K562 (cell line): ENCODE data around the gene RASD1. TPM values are rescaled to one million over a fixed set of nuclear protein-coding genes. Genes with fewer than 3 reads are reported as not detected.

Experiments
- ATAC-seq: fragments of 200-7000 bp; cut with Tn5 transposase; 3 replicates; pipeline ENCODE4 v1.9.1; 2020; ENCODE audit warnings: moderate library complexity
- BruUV-seq: library from RNA; stranded (reverse); fragments of 400-500 nt; replicated peaks from 2 replicates; lab custom pipeline; 2021; lab: Mats Ljungman, UMichigan
- CTCF ChIA-PET: fragments of 300-600 bp; formaldehyde crosslinking; extraction: SDS; loops from one replicate; lab custom pipeline; 2021; ENCODE audit warnings: low intra/inter-chr PET ratio; lab: Yijun Ruan, JAX
- POLR2A ChIA-PET: fragments of 300-600, 350-650 bp; sonication (Branson Sonifier 250); formaldehyde crosslinking; extraction: SDS; loops from one replicate; lab custom pipeline; 2021; ENCODE audit warnings: antibody characterized with exemption, inconsistent platforms; lab: Yijun Ruan, JAX
- DNase-seq, 4 experiments: peaks; one replicate each; pipeline versions ENCODE4 v3.0.0 to v3.0.0-alpha.2; 2011 to 2018; ENCODE audit warnings: low spot score in 3 of 4, mixed read lengths in 3 of 4; ENCODE audit errors: extremely low read depth in 1 of 4
- FAIRE-seq: peaks from 2 replicates; lab custom pipeline; 2011; peaks lifted over from hg19 to GRCh38; lab: Jason Lieb, UNC
- H2AFZ ChIP-seq: 2 replicates; pipeline ENCODE4 v1.6.0; 2011; ENCODE audit warnings: low read depth, low read length, control low read depth, inconsistent platforms
- H3K27ac ChIP-seq: fragments of 200-600 bp; 3 replicates; pipeline ENCODE4 v1.8.0; 2011; ENCODE audit warnings: low read depth, mild to moderate bottlenecking, control low read depth, inconsistent platforms, low read length, moderate library complexity, mixed read lengths; ENCODE audit errors: extremely low read depth
- H3K27me3 ChIP-seq, 2 experiments: fragments of 300-600 bp in 1 of 2; 2 replicates in 1 of 2; 3 replicates in 1 of 2; pipeline versions ENCODE4 v1.6.0 to v1.8.0; 2011; ENCODE audit warnings: inconsistent platforms in 2 of 2, low read length in 2 of 2, mild to moderate bottlenecking in 1 of 2, mixed read lengths in 1 of 2, moderate library complexity in 1 of 2; ENCODE audit not compliant: control insufficient read depth in 2 of 2, insufficient read depth in 2 of 2
- H3K36me3 ChIP-seq: fragments of 300-600 bp; 3 replicates; pipeline ENCODE4 v1.8.0; 2011; ENCODE audit warnings: mild to moderate bottlenecking, low read length, inconsistent platforms; ENCODE audit not compliant: control insufficient read depth, insufficient read depth
- H3K4me1 ChIP-seq, 2 experiments: fragments of 200-600 bp in 1 of 2; replicated peaks in 1 of 2; 2 replicates in 1 of 2; 3 replicates in 1 of 2; pipeline versions ENCODE4 v1.5.1 to v1.8.0; 2011; ENCODE audit warnings: inconsistent platforms in 2 of 2, low read length in 2 of 2, mild to moderate bottlenecking in 1 of 2, mixed read lengths in 1 of 2, moderate library complexity in 1 of 2; ENCODE audit not compliant: control insufficient read depth in 2 of 2, insufficient read depth in 2 of 2
- H3K4me2 ChIP-seq: 2 replicates; pipeline ENCODE4 v1.6.1; 2011; ENCODE audit warnings: low read length, control low read depth, inconsistent platforms, mixed read lengths; ENCODE audit not compliant: insufficient read depth
- H3K4me3 ChIP-seq: fragments of 200-600 bp; sonication (generic), shearing (Covaris generic); 2 replicates; pipeline ENCODE4 v1.5.1; 2016; ENCODE audit warnings: control low read depth, inconsistent platforms
- H3K79me2 ChIP-seq: fragments of 200-600 bp; 3 replicates; pipeline ENCODE4 v1.8.0; 2011; ENCODE audit warnings: low read length, inconsistent platforms; ENCODE audit not compliant: control insufficient read depth, insufficient read depth
- H3K9ac ChIP-seq, 2 experiments: 2 replicates each; pipeline versions ENCODE4 v1.6.0 to v1.6.1; 2011; ENCODE audit warnings: low read depth in 2 of 2, low read length in 2 of 2, control low read depth in 1 of 2, inconsistent platforms in 1 of 2, mild to moderate bottlenecking in 1 of 2, mixed read lengths in 1 of 2; ENCODE audit not compliant: insufficient read depth in 1 of 2
- H3K9me1 ChIP-seq: one replicate; pipeline ENCODE4 v1.6.0; 2011; ENCODE audit warnings: inconsistent platforms, mild to moderate bottlenecking, low read length, moderate library complexity; ENCODE audit not compliant: control insufficient read depth, insufficient read depth
- H3K9me3 ChIP-seq: replicated peaks from 2 replicates; pipeline ENCODE4 v1.5.1; 2011; ENCODE audit warnings: low read depth, low read length, inconsistent platforms; ENCODE audit not compliant: control insufficient read depth, insufficient read depth
- H4K20me1 ChIP-seq: replicated peaks from 2 replicates; pipeline ENCODE4 v1.6.1; 2011; ENCODE audit warnings: low read length, inconsistent platforms, mixed read lengths; ENCODE audit not compliant: control insufficient read depth, insufficient read depth
- ADNP ChIP-seq: fragments of 200-800 bp; sonication (Bioruptor generic); IDR thresholded peaks from 2 replicates; pipeline ENCODE4 v1.6.1; 2016; ENCODE audit warnings: missing genetic modification characterization, missing compliant biosample characterization
- ARNT ChIP-seq, 2 experiments: fragments of 450-650 bp; IDR thresholded peaks; 2 replicates each; pipeline ENCODE4 v1.6.1; 2016; ENCODE audit warnings: mild to moderate bottlenecking in 1 of 2
- ETS2 ChIP-seq: IDR thresholded peaks from 2 replicates; pipeline ENCODE4 v1.6.1; 2016; ENCODE audit warnings: borderline replicate concordance, missing genetic modification characterization, mild to moderate bottlenecking, moderate library complexity, missing compliant biosample characterization; ENCODE audit not compliant: poor library complexity, severe bottlenecking
- PHF21A ChIP-seq: fragments of 450-650 bp; IDR thresholded peaks from 2 replicates; pipeline ENCODE4 v1.6.1; 2017; ENCODE audit warnings: low read depth, borderline replicate concordance
- SETDB1 ChIP-seq: IDR thresholded peaks from one replicate; pipeline ENCODE4 v1.6.1; 2012; ENCODE audit warnings: low read length, control low read depth, inconsistent platforms
- STAT5A ChIP-seq: IDR thresholded peaks from 2 replicates; pipeline ENCODE4 v1.6.1; 2012; ENCODE audit warnings: low read length, inconsistent platforms, borderline replicate concordance
- THAP7 ChIP-seq: fragments of 250-450 bp; sonication (Bioruptor Pico); IDR thresholded peaks from 2 replicates; pipeline ENCODE4 v1.5.0; 2021
- ZNF668 ChIP-seq: fragments of 250-450 bp; sonication (Bioruptor Pico); IDR thresholded peaks from 2 replicates; pipeline ENCODE4 v1.8.0; 2022; ENCODE audit warnings: mild to moderate bottlenecking, inconsistent platforms
- ZNF699 ChIP-seq: fragments of 250-450 bp; sonication (Bioruptor Pico); IDR thresholded peaks from 2 replicates; pipeline ENCODE4 v1.8.0; 2021; ENCODE audit warnings: mild to moderate bottlenecking, moderate library complexity; ENCODE audit not compliant: insufficient replicate concordance
- ZNF707 ChIP-seq: fragments of 250-450 bp; sonication (Bioruptor Pico); conservative IDR thresholded peaks from 2 replicates; pipeline ENCODE4 v1.8.0; 2022; ENCODE audit warnings: inconsistent platforms, mild to moderate bottlenecking, moderate library complexity
- WGBS: fragments of 100-300 bp; shearing (Covaris generic); methylation state at CpG from one replicate; pipeline ENCODE4 v1.1.6; 2016; ENCODE audit warnings: low coverage, mixed read lengths; ENCODE audit not compliant: insufficient coverage; ENCODE audit errors: missing lambda C conversion rate; 5-methylcytosine and 5-hydroxymethylcytosine counted together
- in situ Hi-C: fragments of 300-500 bp; cut with MboI; formaldehyde crosslinking; loops from 4 replicates; pipeline ENCODE4 v1.15.0; 2018; ENCODE audit warnings: inconsistent platforms, mixed read lengths
- intact Hi-C: fragments of 100-400 bp; cut with micrococcal nuclease; formaldehyde crosslinking; loops from 2 replicates; pipeline ENCODE4 v1.14.2; 2022
- polyA plus RNA-seq, 8 experiments: library from polyadenylated mRNA; depleted of rRNA in 4 of 8; stranded (reverse) in 5 of 8; unstranded in 3 of 8; fragments of >200 nt; fragmentation: Nextera tagmentation in 2 of 8; fragmentation: Illumina TruSeq in 1 of 8; extraction: Ambion mirVana in 2 of 8; extraction: Trizol in 1 of 8; gene quantifications; 2 replicates each; pipeline versions ENCODE4 v1.2.1 to v1.2.3, GENCODE V29; 2011 to 2014; ENCODE audit warnings: inconsistent platforms in 1 of 8, missing spikeins in 1 of 8
- total RNA-seq, 7 experiments: library from RNA; depleted of rRNA in 6 of 7; stranded (reverse); fragments of >200 nt in 6 of 7; fragmentation: Illumina TruSeq in 2 of 7; extraction: Trizol in 2 of 7; gene quantifications; 2 replicates each; pipeline versions ENCODE4 v1.2.1 to v1.2.3, GENCODE V29; 2011 to 2021; ENCODE audit warnings: low replicate concordance in 1 of 7
- TF ChIP-seq, protein P1 (sequence below), 2 experiments: IDR thresholded peaks; 2 replicates each; pipeline ENCODE4 v1.6.1; 2011; ENCODE audit warnings: borderline replicate concordance in 1 of 2, control low read depth in 1 of 2, low read depth in 1 of 2, low read length in 1 of 2, mild to moderate bottlenecking in 1 of 2, mixed read lengths in 1 of 2, moderate library complexity in 1 of 2; ENCODE audit not compliant: insufficient read depth in 1 of 2, insufficient read length in 1 of 2, poor library complexity in 1 of 2, severe bottlenecking in 1 of 2; ENCODE audit errors: extremely low read depth in 1 of 2
- TF ChIP-seq, protein P2 (sequence below): fragments of 450-650 bp; formaldehyde crosslinking; IDR thresholded peaks from 2 replicates; pipeline ENCODE4 v1.4.0; 2022; ENCODE audit warnings: mild to moderate bottlenecking, moderate library complexity

Gene RASD1
- total and polyA plus RNA-seq, 9 of the 15 experiments (the other 6 are each of a cell fraction or from before 2014, with no cell fraction given), result 0.11 TPM; not detected in 8

DNA sequence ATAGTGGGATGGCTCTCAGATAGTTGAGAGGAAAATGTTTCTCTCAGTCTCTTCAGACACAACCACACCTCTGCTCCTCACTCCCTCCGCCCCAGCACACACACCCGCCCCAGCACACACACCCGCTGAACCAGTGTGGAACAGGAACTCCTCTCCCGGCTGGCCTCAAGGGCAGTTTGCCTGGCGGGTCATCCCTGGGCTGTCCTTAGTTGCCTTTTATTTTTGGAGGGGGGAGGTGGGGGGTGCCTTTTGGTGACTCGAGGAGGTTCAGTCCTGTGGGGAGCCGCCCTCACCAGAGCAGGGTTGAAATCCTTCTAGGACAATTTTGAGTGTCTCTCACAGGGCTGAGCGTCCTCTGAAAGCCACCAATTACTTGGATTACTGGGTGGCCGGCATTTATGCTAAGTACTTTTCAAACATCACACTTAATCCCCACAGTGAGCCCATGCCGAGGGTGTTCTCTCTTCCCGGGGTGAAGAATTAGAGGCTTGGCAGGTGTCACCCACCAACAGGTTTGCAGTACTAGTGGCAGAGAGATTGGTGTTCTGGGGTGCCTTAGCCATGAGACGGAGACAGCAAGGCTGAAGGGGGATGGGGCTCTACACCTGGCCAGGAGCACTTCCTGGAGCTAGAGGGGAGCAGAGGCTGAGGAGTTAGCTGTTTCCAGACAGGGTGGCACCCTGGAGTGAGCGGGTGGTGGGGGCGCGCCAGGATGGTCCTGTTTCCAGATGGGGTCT, 2.8 kb downstream of the RASD1 start:
- peaks cover 0 to 20% of the 10 kb centered on the region in 2 experiments; a peak in 3 of 5 replicates for H3K4me1 ChIP-seq
- POLR2A ChIA-PET, result no interaction called here
- no peaks in the 10 kb centered on the region for H3K9me1 ChIP-seq
- peaks cover 41% of the 10 kb centered on the region; the same call in 2 of the 3 replicates for H3K36me3 ChIP-seq
- no peaks in the 10 kb centered on the region for H4K20me1 ChIP-seq
- ATAC-seq (no peak), DNase-seq (no peak), FAIRE-seq (no peak)
- CTCF ChIA-PET, result no interaction called here
- BruUV-seq, result no TSS peak
- in situ Hi-C loops (no loop called here), intact Hi-C loops (no loop called here)
- H3K4me2 ChIP-seq, result no peak overlapping the region
- no peak overlapping the region for H2AFZ ChIP-seq
- no peak overlapping the region for H3K4me3 ChIP-seq
- no peaks in the 10 kb centered on the region for H3K9me3 ChIP-seq
- WGBS, result 92% methylated on average over 9 of the region's 15 CpGs
- no peak overlapping the region for H3K9ac ChIP-seq
- no peaks in the 10 kb centered on the region; a peak in 1 of 5 replicates for H3K27me3 ChIP-seq
- TF ChIP-seq ZNF707 (CRISPR knock-in tag) (no peak), ADNP (tag) (no peak)
- H3K79me2 ChIP-seq, result no peaks in the 10 kb centered on the region; the same call in 2 of the 3 replicates
- no peak overlapping the region for H3K27ac ChIP-seq

GRCh38 chr17:17492571-17492970, 3.6 kb downstream of the RASD1 start:
- ChIA-PET CTCF (no interaction called here), POLR2A (no interaction called here)
- no peak overlapping the region for H3K4me2 ChIP-seq
- H3K79me2 ChIP-seq, result peaks cover 5% of the 10 kb centered on the region; the same call in 2 of the 3 replicates
- intact Hi-C loops (no loop called here), in situ Hi-C loops (no loop called here)
- 90% methylated on average over 6 of the region's 9 CpGs for WGBS
- no peak overlapping the region for H2AFZ ChIP-seq
- H3K27me3 ChIP-seq, result no peaks in the 10 kb centered on the region
- TSS peak; percentile 26 for BruUV-seq
- no peak overlapping the region for H3K4me3 ChIP-seq
- peaks cover 0 to 20% of the 10 kb centered on the region in 2 experiments; a peak in 3 of 5 replicates for H3K4me1 ChIP-seq
- no peak overlapping the region for H3K27ac ChIP-seq
- no peak for ATAC-seq
- H3K36me3 ChIP-seq, result peaks cover 49% of the 10 kb centered on the region; the same call in 2 of the 3 replicates
- no peak overlapping the region for H3K9ac ChIP-seq
- FAIRE-seq, result no peak
- no peaks in the 10 kb centered on the region for H3K9me1 ChIP-seq
- no peaks in the 10 kb centered on the region for H3K9me3 ChIP-seq
- H4K20me1 ChIP-seq, result no peaks in the 10 kb centered on the region
- no peak for DNase-seq
- TF ChIP-seq THAP7 (no peak), ETS2 (no peak), ZNF699 (CRISPR knock-in tag) (no peak), PHF21A (no peak), ZNF668 (CRISPR knock-in tag) (no peak), STAT5A (no peak), SETDB1 (no peak), ARNT (IDR thresholded peaks at IDR 0.05) (no peak)
- TF ChIP-seq, protein P1, sequence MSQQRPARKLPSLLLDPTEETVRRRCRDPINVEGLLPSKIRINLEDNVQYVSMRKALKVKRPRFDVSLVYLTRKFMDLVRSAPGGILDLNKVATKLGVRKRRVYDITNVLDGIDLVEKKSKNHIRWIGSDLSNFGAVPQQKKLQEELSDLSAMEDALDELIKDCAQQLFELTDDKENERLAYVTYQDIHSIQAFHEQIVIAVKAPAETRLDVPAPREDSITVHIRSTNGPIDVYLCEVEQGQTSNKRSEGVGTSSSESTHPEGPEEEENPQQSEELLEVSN (IDR thresholded peaks at IDR 0.05; ENCODE audit: borderline replicate concordance in 1 of 2, extremely low read depth in 1 of 2, insufficient read depth in 1 of 2, insufficient read length in 1 of 2, low read depth in 1 of 2, low read length in 1 of 2, poor library complexity in 1 of 2, severe bottlenecking in 1 of 2), result no peak
- TF ChIP-seq, protein P2, sequence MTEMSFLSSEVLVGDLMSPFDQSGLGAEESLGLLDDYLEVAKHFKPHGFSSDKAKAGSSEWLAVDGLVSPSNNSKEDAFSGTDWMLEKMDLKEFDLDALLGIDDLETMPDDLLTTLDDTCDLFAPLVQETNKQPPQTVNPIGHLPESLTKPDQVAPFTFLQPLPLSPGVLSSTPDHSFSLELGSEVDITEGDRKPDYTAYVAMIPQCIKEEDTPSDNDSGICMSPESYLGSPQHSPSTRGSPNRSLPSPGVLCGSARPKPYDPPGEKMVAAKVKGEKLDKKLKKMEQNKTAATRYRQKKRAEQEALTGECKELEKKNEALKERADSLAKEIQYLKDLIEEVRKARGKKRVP (CRISPR knock-in tag), result no peak
